Gastrocnemius medialis (tissue), 4 donors: ENCODE measurements around the gene NTPCR.

ENCODE experiments used
- CTCF ChIP-seq, 5 experiments: fragments of 450-650 bp in 3 of 5; fragments of 200-600 bp in 2 of 5; sonication (generic) in 2 of 5; IDR thresholded peaks in 4 of 5; conservative IDR thresholded peaks in 1 of 5; 1 replicate in 4 of 5; 2 replicates in 1 of 5; pipeline ENCODE4 v1.5.1; 2016 to 2019; ENCODE audit warnings: antibody characterized with exemption in 5 of 5, mild to moderate bottlenecking in 3 of 5, moderate library complexity in 3 of 5
- POLR2A ChIP-seq, 2 donors: fragments of 450-650 bp; IDR thresholded peaks; one replicate each; pipeline ENCODE4 v1.6.1; 2017; ENCODE audit warnings: antibody characterized with exemption in 2 of 2, mild to moderate bottlenecking in 2 of 2, moderate library complexity in 2 of 2

GRCh38 chr1:232966663-232967062 lies 16.3 kb downstream of the NTPCR start:
- no peak for TF ChIP-seq POLR2A (IDR thresholded peaks at IDR 0.05)
- TF ChIP-seq CTCF (IDR thresholded peaks at IDR 0.05 in 4 of 5, conservative IDR thresholded peaks at IDR 0.05 in 1 of 5): no peak
